ENCODE measurements around the gene GDE1. TPM values are rescaled to one million over a fixed set of nuclear protein-coding genes. Genes with fewer than 3 reads are reported as not detected.

GDE1 gene
- total and polyA plus RNA-seq, 2 of the 4 experiments (the other 2 are of a cell fraction) = 50.1 to 62.4 TPM

DNA sequence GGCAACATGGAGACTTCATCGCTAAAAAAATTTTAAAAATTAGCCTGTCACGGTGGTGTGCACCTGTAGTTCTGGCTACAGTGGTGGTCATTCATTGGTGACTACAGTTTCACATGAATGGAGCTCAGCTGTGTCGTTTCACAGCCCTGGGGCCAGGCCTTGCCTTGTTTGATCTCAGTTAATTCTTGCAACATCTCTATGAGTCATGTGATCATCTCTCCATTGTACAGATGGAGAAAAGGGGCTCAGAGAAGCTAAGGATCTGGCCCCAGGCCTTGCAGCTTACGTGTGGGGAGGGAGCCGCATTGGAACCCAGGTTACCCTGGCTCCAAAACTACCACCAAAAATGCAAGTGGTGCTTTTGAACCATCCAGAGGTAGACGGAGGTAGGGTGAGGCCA lies 49.4 kb downstream of the GDE1 start:
- H3K4ac ChIP-seq (ENCODE audit: low read depth, low read length) = no peak overlapping the region
- H4K8ac ChIP-seq (ENCODE audit: low read depth in 2 of 2, low read length in 2 of 2) = no peak overlapping the region
- no peak overlapping the region for H4K5ac ChIP-seq (ENCODE audit: low read depth, low read length)
- H3K9ac ChIP-seq (ENCODE audit: low read depth, low read length) = no peak overlapping the region
- H3K79me1 ChIP-seq (ENCODE audit: low read depth in 1 of 2, low read length in 2 of 2) = no peaks in the 10 kb centered on the region
- H2BK20ac ChIP-seq (ENCODE audit: low read depth, low read length) = no peak overlapping the region
- WGBS, 2 experiments (ENCODE audit: extremely low coverage in 2 of 2, insufficient read length in 1 of 2) = no CpG with 5 or more reads among the region's 6 CpGs
- H4K20me1 ChIP-seq (ENCODE audit: insufficient read depth, low read length) = no peaks in the 10 kb centered on the region
- no peak overlapping the region for H3K27ac ChIP-seq (ENCODE audit: insufficient read depth, low read length)
- in situ Hi-C loops (cut with MboI; ENCODE audit: low sequenced_read_pairs) (no loop called here), intact Hi-C loops (cut with micrococcal nuclease) (no loop called here), dilution Hi-C loops (cut with HindIII; ENCODE audit: low sequenced_read_pairs, unreplicated experiment) (no loop called here)
- no peaks in the 10 kb centered on the region for H3K36me3 ChIP-seq (ENCODE audit: control insufficient read depth, insufficient read depth, low read length)
- no peak overlapping the region for H2AK5ac ChIP-seq (ENCODE audit: low read depth, low read length)
- DNase-seq (no peak), ATAC-seq (ENCODE audit: low read depth) (no peak)
- no peak overlapping the region for H2AK9ac ChIP-seq (replicated peaks; ENCODE audit: low read depth, low read length, poor library complexity)
- TF ChIP-seq MAZ (IDR thresholded peaks at IDR 0.05; ENCODE audit: borderline replicate concordance, low read depth, low read length) (no peak), BHLHE40 (IDR thresholded peaks at IDR 0.05; ENCODE audit: low read depth, low read length) (no peak), MAFK (IDR thresholded peaks at IDR 0.05; ENCODE audit: low read depth, low read length) (no peak), MXI1 (IDR thresholded peaks at IDR 0.05; ENCODE audit: borderline replicate concordance, low read depth, low read length) (no peak), POLR2A (IDR thresholded peaks at IDR 0.05; ENCODE audit: low read depth, low read length) (no peak), CEBPB (IDR thresholded peaks at IDR 0.05; ENCODE audit: low read depth, low read length) (no peak), RFX5 (IDR thresholded peaks at IDR 0.05; ENCODE audit: low read depth, low read length) (no peak), CHD1 (IDR thresholded peaks at IDR 0.05; ENCODE audit: low read depth, low read length) (no peak), SMC3 (IDR thresholded peaks at IDR 0.05; ENCODE audit: low read depth, low read length) (no peak), RCOR1 (IDR thresholded peaks at IDR 0.05; ENCODE audit: insufficient replicate concordance, low read length) (no peak), FOS (IDR thresholded peaks at IDR 0.05; ENCODE audit: low read depth, low read length) (no peak)
- TF ChIP-seq, protein P1, sequence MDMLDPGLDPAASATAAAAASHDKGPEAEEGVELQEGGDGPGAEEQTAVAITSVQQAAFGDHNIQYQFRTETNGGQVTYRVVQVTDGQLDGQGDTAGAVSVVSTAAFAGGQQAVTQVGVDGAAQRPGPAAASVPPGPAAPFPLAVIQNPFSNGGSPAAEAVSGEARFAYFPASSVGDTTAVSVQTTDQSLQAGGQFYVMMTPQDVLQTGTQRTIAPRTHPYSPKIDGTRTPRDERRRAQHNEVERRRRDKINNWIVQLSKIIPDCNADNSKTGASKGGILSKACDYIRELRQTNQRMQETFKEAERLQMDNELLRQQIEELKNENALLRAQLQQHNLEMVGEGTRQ (IDR thresholded peaks at IDR 0.05; ENCODE audit: low read depth, low read length) = no peak
- TF ChIP-seq, protein P2, sequence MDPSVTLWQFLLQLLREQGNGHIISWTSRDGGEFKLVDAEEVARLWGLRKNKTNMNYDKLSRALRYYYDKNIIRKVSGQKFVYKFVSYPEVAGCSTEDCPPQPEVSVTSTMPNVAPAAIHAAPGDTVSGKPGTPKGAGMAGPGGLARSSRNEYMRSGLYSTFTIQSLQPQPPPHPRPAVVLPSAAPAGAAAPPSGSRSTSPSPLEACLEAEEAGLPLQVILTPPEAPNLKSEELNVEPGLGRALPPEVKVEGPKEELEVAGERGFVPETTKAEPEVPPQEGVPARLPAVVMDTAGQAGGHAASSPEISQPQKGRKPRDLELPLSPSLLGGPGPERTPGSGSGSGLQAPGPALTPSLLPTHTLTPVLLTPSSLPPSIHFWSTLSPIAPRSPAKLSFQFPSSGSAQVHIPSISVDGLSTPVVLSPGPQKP (IDR thresholded peaks at IDR 0.05; ENCODE audit: borderline replicate concordance, low read depth, low read length) = no peak
- TF ChIP-seq, protein P3, sequence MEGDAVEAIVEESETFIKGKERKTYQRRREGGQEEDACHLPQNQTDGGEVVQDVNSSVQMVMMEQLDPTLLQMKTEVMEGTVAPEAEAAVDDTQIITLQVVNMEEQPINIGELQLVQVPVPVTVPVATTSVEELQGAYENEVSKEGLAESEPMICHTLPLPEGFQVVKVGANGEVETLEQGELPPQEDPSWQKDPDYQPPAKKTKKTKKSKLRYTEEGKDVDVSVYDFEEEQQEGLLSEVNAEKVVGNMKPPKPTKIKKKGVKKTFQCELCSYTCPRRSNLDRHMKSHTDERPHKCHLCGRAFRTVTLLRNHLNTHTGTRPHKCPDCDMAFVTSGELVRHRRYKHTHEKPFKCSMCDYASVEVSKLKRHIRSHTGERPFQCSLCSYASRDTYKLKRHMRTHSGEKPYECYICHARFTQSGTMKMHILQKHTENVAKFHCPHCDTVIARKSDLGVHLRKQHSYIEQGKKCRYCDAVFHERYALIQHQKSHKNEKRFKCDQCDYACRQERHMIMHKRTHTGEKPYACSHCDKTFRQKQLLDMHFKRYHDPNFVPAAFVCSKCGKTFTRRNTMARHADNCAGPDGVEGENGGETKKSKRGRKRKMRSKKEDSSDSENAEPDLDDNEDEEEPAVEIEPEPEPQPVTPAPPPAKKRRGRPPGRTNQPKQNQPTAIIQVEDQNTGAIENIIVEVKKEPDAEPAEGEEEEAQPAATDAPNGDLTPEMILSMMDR (conservative IDR thresholded peaks at IDR 0.05; ENCODE audit: low read depth, low read length) = no peak
- ChIA-PET CTCF (interaction anchor here (0.6 kb wide), 1 partner anchor 489 kb away, joined by 3 read pairs; no protein-coding TSS in a partner anchor), POLR2A (ENCODE audit: unreplicated experiment) (no interaction called here)
- H2BK5ac ChIP-seq (ENCODE audit: low read depth, low read length, poor library complexity, severe bottlenecking) = no peak overlapping the region
- H3K27me3 ChIP-seq (ENCODE audit: control insufficient read depth, insufficient read depth, low read length) = no peaks in the 10 kb centered on the region
- no peak overlapping the region for H3K4me2 ChIP-seq (ENCODE audit: low read depth, low read length)
- H4K91ac ChIP-seq (ENCODE audit: insufficient read depth, low read depth, low read length) = no peak overlapping the region
- no peak overlapping the region for H3K14ac ChIP-seq (replicated peaks; ENCODE audit: low read depth, low read length)
- no peak overlapping the region for H2BK15ac ChIP-seq (ENCODE audit: low read depth, low read length)
- no peak overlapping the region for H3K56ac ChIP-seq (ENCODE audit: extremely low read depth, insufficient read depth, low read length)
- no peak overlapping the region for H3K23ac ChIP-seq (ENCODE audit: low read depth, low read length)
- H3K9me3 ChIP-seq (ENCODE audit: control insufficient read depth, insufficient read depth, low read length) = no peaks in the 10 kb centered on the region
- no peak overlapping the region for H2AFZ ChIP-seq (replicated peaks; ENCODE audit: low read length, poor library complexity)
- H3K4me3 ChIP-seq (ENCODE audit: insufficient read depth, low read depth, low read length) = no peak overlapping the region
- H2BK120ac ChIP-seq (ENCODE audit: low read depth, low read length) = no peak overlapping the region
- no peaks in the 10 kb centered on the region for H3K4me1 ChIP-seq (ENCODE audit: control insufficient read depth, insufficient read depth, low read length)
- BruUV-seq (replicated peaks) = no TSS peak
- no peaks in the 10 kb centered on the region for H3K9me1 ChIP-seq (ENCODE audit: insufficient read depth, low read length)
- H3K18ac ChIP-seq (ENCODE audit: low read depth, low read length) = no peak overlapping the region

Measured in IMR-90 (cell line).